Fibroblast of mammary gland (primary cell): Measurements from ENCODE around the gene GINS3.

Source experiments
- DNase-seq: peaks from one replicate; pipeline ENCODE4 v3.0.0-alpha.2; 2010; ENCODE audit warnings: low read depth
- H3K4me3 ChIP-seq: 2 replicates; pipeline ENCODE4 v1.5.1; 2011; ENCODE audit warnings: low read depth, mild to moderate bottlenecking, low read length, moderate library complexity; ENCODE audit not compliant: control insufficient read depth
- TF ChIP-seq, protein P1 (sequence below): conservative IDR thresholded peaks from 2 replicates; pipeline ENCODE4 v1.5.1; 2011; ENCODE audit warnings: low read depth, low read length, inconsistent platforms; ENCODE audit not compliant: control insufficient read depth, insufficient read depth

GINS3 gene

DNA sequence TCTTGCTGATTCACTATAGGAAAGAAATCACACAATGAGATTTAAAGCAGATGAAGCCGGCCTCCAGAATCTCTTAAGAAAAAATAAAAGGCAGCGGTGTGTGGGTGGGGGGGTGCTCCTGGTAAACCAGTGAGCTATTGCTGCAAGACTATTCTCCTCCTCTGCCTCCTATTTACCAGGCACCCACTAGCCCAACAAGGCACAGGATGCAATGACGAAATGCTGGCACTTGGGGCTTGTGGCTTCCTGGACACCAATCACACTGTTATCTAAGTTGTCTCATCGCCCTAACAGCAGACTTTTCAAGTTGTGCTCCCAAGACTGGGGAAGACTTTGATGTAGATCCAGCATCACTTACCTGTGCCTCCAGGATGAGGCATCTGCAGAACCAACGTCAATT lies 57.5 kb downstream of the GINS3 start:
- H3K4me3 ChIP-seq: no peak overlapping the region
- TF ChIP-seq, protein P1, sequence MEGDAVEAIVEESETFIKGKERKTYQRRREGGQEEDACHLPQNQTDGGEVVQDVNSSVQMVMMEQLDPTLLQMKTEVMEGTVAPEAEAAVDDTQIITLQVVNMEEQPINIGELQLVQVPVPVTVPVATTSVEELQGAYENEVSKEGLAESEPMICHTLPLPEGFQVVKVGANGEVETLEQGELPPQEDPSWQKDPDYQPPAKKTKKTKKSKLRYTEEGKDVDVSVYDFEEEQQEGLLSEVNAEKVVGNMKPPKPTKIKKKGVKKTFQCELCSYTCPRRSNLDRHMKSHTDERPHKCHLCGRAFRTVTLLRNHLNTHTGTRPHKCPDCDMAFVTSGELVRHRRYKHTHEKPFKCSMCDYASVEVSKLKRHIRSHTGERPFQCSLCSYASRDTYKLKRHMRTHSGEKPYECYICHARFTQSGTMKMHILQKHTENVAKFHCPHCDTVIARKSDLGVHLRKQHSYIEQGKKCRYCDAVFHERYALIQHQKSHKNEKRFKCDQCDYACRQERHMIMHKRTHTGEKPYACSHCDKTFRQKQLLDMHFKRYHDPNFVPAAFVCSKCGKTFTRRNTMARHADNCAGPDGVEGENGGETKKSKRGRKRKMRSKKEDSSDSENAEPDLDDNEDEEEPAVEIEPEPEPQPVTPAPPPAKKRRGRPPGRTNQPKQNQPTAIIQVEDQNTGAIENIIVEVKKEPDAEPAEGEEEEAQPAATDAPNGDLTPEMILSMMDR: no peak
- DNase-seq: no peak

DNA sequence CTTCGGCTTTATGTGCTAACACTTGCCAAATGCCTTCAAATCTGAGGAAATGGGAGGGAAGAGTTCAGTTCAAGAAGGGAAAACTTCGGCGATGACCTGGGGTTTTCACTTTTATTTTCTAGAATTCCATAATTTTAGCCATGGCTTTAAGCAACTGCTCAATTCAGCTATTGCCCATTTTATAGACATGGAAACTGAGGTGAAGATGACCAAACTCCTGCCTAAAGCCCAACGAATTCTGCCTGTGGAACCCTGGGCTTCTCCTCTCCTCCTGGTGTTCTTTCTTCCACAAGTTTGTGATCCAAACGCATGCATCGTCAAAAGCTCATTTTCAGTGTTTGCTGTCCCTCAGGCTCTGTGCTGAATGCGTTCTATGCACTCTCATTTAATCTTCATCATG lies 58.3 kb downstream of the GINS3 start:
- TF ChIP-seq, protein P1: no peak
- H3K4me3 ChIP-seq: no peak overlapping the region
- no peak for DNase-seq

DNA sequence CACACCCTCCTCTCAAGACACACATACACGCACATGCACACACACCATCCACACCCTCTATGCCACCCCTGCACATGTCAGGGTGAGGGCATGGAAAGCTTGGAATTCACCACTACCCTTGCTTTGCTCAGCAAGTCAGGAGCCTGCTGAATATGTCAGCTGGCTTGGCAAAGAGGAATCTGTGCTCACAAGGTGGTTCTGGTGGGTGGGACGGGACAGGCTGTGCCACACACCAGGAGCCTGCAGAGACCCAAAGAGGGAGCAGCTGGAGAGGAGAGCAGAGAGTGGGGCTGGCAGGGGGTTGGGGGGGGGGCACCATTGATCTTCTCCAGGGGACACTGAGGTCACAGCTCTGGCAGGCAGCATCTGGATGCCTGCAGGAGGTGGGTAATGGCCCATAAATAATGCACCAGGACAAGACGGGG lies 59.0 kb downstream of the GINS3 start:
- TF ChIP-seq, protein P1: no peak
- H3K4me3 ChIP-seq: no peak overlapping the region
- no peak for DNase-seq

DNA sequence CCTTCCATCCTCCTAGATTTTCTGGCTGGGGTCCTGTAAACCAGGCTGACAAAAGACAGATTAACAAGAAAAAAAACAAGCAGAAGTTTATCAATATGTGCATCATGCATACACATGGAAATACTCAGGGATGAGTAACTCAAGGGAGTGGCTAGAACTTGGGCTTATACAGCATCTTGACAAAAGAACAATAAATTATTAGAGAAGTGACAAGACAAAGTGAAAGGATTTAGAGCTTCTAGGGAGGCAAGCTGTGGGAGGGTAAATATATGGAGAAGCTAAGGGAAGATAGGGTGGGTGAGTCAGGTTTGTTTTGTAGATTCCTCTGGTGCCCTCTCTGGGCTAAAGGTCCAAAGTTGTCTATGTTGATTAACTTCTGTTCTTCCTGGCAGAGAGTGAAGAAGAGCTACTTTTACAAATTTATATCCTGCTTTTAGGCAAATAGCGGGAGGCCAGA lies 59.7 kb downstream of the GINS3 start:
- TF ChIP-seq, protein P1: no peak
- peak; percentile 78 for DNase-seq
- H3K4me3 ChIP-seq: no peak overlapping the region

DNA sequence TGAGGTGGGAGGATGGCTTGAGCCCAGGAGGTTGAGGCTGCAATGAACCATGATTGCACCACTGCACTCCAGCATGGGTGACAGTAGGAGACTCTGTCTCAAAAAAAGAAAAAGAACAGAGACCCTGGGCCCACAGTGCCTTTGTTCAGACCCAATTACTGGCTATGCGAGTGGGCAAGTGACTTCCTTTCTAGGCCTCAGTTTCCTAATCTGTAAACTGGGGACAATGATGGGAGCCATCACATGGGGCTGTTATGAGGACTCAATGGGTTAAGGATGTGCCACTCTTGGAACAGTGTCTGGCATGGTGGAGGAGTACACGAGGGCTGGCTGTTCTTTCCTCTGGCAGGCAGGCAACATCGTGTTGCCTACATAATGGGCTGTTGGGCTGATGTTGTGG lies 60.4 kb downstream of the GINS3 start:
- TF ChIP-seq, protein P1: no peak
- H3K4me3 ChIP-seq: no peak overlapping the region
- DNase-seq: no peak

DNA sequence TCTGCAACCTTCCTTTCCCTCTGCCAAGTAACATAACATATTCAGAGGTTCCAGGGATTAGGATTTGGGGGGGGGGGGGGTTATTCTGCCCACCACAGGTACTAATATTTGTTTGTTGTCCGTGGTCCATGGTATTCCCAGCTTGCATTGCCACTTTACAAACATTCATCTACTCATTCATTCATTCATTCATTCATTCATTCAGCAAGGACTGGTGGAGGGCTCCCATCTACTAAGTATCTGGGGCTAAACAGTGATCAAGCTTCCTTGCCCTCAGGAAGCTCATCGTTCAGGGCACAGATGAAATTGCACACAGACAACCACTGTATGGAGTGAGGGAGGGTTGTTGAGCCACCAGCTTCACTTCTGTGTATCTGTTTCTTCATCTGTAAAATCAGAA lies 61.9 kb downstream of the GINS3 start:
- DNase-seq: no peak
- TF ChIP-seq, protein P1: no peak
- H3K4me3 ChIP-seq: no peak overlapping the region

DNA sequence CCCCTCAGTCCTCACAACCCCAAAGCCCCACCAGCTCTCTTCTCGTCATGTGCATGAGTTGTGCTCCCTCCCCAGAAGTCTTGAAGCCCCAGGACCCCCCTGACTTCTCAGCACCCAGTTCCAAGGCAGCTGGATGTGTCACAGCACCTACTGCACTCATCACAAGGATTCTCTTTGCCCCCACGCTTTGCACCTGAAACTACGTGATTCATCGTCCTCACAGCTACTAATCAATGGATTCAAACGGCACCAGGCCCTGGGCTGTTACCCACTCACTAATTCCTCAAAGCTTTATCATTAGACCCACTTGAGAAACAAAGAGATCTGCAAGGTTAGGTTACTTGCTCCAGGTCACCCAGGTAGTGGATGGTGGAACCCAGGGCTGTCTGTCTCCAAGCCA lies 62.6 kb downstream of the GINS3 start:
- no peak overlapping the region for H3K4me3 ChIP-seq
- DNase-seq: no peak
- TF ChIP-seq, protein P1: no peak
